Duodenal mucosa (tissue), 2 donors: ENCODE results near the gene DAPK2.
"Not testable (repeated sequence)": the region's sequence is repeated elsewhere in the genome, so short reads cannot be mapped to it uniquely, and the experiment has no call there.

Experiments used
- H3K27ac ChIP-seq: one replicate; pipeline ENCODE4 v1.7.0; 2013; ENCODE audit warnings: low read depth, low read length
- H3K27me3 ChIP-seq, 2 donors: one replicate each; pipeline ENCODE4 v1.7.0; 2013; ENCODE audit warnings: low read length in 2 of 2, control low read depth in 1 of 2; ENCODE audit not compliant: insufficient read depth in 2 of 2, control insufficient read depth in 1 of 2
- H3K36me3 ChIP-seq, 2 donors: one replicate each; pipeline ENCODE4 v1.7.0; 2013; ENCODE audit warnings: low read length in 2 of 2, control low read depth in 1 of 2; ENCODE audit not compliant: insufficient read depth in 2 of 2, control insufficient read depth in 1 of 2
- H3K4me1 ChIP-seq, 2 donors: one replicate each; pipeline ENCODE4 v1.7.0; 2013; ENCODE audit warnings: low read length in 2 of 2, control low read depth in 1 of 2; ENCODE audit not compliant: insufficient read depth in 2 of 2, control insufficient read depth in 1 of 2
- H3K4me3 ChIP-seq, 2 donors: one replicate each; pipeline ENCODE4 v1.7.0; 2013; ENCODE audit warnings: low read length in 2 of 2, low read depth in 1 of 2
- H3K9ac ChIP-seq, 2 donors: one replicate each; pipeline ENCODE4 v1.7.0; 2013; ENCODE audit warnings: low read length in 2 of 2, low read depth in 1 of 2
- H3K9me3 ChIP-seq, 2 donors: one replicate each; pipeline ENCODE4 v1.7.0; 2013; ENCODE audit warnings: low read length in 2 of 2, control low read depth in 1 of 2; ENCODE audit not compliant: control insufficient read depth in 1 of 2

Gene DAPK2

DNA sequence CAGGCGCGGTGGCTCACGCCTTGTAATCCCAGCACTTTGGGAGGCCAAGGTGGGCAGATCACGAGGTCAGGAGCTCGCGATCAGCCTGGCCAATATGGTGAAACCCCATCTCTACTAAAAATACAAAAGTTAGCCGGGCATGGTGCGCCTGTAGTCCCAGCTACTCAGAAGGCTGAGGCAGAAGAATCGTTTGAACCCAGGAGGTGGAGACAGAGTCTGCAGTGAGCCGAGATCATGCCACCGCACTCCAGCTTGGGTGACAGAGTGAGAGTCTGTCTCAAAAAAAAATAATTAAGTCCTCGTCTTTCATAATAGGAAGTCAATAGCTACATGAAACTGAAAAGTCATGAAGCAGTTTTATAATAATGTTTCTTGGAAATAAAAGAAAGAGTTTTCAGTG lies 7.4 kb upstream of the DAPK2 start:
- H3K36me3 ChIP-seq, H3K4me1 ChIP-seq, H3K27ac ChIP-seq, H3K27me3 ChIP-seq, H3K9me3 ChIP-seq, H3K4me3 ChIP-seq, H3K9ac ChIP-seq: not testable (repeated sequence)

DNA sequence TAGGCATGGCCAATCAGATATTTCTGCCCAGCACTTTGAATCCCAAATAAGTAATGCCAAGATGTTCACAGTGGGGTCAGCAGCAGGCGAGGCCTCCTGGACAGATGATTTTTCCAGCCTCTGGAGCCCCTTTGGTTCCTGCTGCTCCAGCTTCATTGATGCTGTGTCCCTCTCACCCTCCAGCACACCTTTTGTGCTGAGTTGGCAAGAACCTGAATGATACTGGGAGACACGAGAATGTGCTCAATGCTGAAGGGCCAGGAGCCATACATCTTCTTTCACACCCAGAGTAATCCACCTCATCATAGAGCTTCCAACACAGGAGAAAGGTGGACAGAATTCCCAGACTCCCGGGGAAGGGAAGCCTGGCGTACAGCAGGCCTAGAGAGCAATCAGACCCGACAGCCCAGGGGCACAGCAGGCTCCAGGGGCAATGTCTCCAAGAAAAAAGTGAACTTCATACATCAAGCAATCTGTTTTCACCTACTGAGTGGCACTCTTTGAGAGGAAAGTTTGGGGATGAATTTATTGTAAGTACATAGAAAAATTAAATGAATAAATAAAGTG lies 6.7 kb upstream of the DAPK2 start:
- H3K4me1 ChIP-seq, result no peaks in the 10 kb centered on the region
- no peaks in the 10 kb centered on the region for H3K27me3 ChIP-seq
- no peak overlapping the region for H3K9ac ChIP-seq
- H3K9me3 ChIP-seq, result no peaks in the 10 kb centered on the region
- H3K27ac ChIP-seq, result no peak overlapping the region
- H3K36me3 ChIP-seq, result no peaks in the 10 kb centered on the region
- no peak overlapping the region for H3K4me3 ChIP-seq

DNA sequence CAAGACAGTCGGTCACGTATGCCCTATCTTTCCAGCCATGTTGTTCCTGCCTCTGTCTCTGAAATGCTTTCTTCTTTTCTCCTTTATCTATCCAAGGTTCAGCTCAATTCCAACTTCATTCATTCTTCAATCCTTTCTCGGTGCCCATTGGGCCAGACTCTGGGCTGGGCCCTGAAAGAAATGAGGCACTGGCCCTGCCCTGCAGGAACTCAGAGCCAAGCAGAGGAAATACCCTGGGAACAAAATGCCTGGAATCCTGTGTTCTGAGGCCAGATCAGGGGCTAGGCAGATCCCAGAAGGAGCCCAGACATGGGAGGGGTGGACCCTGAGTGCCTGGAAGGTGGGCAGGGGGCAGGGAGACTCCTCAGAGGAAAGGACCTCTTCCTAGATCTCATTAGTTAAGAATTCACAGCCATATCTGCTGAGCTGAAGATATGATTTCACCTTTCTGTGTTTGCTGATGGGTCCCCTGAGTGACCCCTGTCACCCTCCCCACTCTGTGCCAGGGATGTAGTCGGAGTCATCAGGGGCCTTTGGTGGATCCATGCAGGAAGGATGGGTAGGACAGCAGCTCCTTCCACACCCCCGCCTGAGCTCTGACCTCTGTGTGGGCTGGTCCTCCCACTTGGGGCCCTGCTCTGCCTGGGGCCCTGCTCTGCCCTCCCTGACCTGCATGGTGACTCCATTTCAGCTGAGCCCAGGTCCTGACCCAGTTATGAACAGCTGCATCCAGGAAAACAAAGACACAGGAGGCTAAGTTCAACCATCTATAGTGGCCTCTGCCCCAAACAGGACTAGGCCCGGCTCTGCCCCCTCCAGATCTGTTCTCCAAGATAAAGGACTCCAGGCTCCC lies 5.3 kb upstream of the DAPK2 start:
- H3K9me3 ChIP-seq, result no peaks in the 10 kb centered on the region
- no peak overlapping the region for H3K4me3 ChIP-seq
- H3K4me1 ChIP-seq, result peaks cover 7% of the 10 kb centered on the region in 2 donors
- no peaks in the 10 kb centered on the region for H3K36me3 ChIP-seq
- no peak overlapping the region for H3K9ac ChIP-seq
- H3K27ac ChIP-seq, result no peak overlapping the region
- H3K27me3 ChIP-seq, result no peaks in the 10 kb centered on the region

DNA sequence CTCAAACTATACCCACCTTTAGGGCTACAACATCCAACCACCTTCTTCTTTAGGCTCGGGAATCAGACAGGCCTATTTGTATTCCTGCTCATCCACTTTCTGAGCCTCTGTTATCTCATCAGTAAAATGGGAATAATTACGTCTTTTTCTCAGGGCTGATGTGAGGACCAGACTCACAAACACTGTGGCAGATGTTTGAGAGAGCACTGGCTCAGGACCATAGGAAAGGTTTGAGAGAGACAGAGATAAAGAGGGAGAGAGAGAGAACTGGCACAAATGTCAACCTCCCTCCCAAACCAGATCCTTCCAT lies 4.8 kb upstream of the DAPK2 start:
- no peaks in the 10 kb centered on the region for H3K27me3 ChIP-seq
- H3K9me3 ChIP-seq, result no peaks in the 10 kb centered on the region
- H3K36me3 ChIP-seq, result no peaks in the 10 kb centered on the region
- no peak overlapping the region for H3K27ac ChIP-seq
- no peak overlapping the region for H3K4me3 ChIP-seq
- peaks cover 8 to 9% of the 10 kb centered on the region in 2 donors for H3K4me1 ChIP-seq
- H3K9ac ChIP-seq, result no peak overlapping the region

DNA sequence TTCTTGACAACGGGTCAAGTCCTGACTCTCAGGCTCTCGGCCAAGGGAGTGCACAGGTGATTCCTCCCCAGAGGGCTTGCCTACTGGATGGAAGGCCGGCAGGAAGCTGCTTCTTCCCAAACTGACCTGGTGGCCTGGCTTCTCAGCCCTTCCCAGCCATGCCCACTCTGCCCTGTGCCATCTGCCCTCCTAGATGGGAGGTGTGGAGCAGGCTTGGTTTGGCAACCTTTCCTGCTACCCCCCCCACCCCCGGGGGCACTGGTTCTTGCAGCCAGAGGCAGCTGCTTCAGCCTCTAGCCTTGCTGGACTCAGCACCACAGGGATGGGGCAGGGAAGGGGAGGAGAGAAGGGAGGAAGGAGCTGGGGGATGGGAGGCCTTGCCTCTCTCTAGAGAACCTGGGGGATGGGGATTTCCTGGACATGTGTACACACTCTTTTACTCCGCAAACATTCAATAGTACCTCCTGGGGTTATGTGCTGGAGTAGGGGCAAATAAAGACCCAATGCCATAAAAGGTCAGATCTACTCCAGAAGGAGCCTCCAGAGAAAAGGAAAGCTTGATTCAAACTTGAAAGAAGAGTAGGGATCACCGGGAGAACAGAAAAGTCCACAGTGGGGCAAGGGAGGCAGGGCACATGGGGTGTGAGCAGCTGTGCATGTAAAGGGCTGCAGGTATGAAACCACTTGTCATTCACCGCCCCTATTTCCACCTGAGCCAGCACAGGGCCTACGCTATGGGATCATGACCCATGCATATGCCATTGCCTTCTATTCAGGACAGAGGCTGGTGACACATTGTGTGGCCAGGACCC lies 4.2 kb upstream of the DAPK2 start:
- no peak overlapping the region for H3K9ac ChIP-seq
- no peaks in the 10 kb centered on the region for H3K27me3 ChIP-seq
- H3K4me1 ChIP-seq, result peaks cover 9 to 11% of the 10 kb centered on the region in 2 donors
- no peaks in the 10 kb centered on the region for H3K36me3 ChIP-seq
- H3K4me3 ChIP-seq, result no peak overlapping the region
- no peak overlapping the region for H3K27ac ChIP-seq
- H3K9me3 ChIP-seq, result no peaks in the 10 kb centered on the region

DNA sequence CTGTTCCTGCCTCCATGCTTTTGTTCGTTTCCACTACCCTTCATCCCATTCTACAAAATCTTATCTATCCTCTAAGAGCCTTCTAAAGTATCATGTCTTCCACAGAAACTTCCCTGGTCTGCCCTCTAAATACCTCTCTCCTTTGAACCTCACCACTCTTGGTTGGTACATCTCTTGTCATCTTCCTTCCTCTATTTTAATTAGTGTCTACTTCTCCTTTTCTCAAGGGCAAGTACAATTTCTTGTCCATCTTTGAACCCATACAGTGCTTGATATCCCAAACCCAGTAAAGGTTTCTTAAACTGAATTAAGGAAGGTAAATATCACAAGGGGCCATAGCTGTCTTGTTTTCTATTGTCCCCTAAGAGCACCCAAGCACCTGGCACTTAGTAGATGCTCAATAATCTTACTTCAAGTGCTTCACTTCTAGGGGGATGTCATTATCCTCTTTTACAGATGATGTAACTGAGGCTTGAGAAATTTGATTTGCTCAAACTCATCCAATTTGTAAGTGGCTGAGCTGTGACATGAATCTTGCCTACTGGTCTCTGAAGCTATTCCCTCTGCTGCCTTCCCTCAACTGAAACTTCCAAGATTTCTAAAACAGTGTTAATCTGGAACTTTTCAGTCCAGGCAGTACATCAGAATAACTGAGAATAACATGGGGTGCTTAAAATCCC lies 2.6 kb upstream of the DAPK2 start:
- no peaks in the 10 kb centered on the region for H3K9me3 ChIP-seq
- H3K9ac ChIP-seq, result no peak overlapping the region
- no peak overlapping the region for H3K4me3 ChIP-seq
- no peaks in the 10 kb centered on the region for H3K36me3 ChIP-seq
- peaks cover 21 to 24% of the 10 kb centered on the region in 2 donors for H3K4me1 ChIP-seq
- no peak overlapping the region for H3K27ac ChIP-seq
- no peaks in the 10 kb centered on the region for H3K27me3 ChIP-seq

DNA sequence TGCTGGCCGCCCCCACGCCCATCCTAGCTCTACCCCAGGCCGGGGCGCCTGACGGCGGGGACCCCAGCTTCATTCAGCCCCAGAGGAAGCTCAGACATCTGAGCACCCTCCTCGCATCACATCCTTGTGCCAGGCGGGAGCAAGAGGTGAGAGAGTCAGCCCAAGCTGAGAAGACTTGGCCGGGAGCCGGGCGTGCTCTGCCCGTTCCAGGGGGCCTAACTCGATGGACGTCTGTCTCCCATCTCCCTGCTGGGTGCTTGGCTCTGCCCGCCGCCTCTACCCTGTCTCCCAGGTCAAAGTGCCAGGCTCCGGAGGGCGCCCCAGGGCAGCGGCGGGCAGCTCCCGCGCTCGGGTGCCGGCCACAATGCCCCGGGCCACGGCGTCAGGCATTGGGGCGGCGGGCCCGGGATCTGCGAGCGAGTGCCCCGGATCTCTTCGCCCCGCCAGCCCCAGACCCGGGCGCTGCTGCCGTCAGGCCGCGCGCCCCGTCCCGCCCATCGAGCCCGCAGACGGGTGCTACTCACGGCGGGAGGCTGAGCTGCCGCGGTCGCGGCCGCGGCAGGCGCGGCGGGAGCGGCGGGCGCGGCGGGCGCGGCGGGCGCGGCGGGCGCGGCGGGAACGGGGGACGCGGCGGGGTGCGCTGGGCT lies 388 bp downstream of the DAPK2 start:
- no peaks in the 10 kb centered on the region for H3K9me3 ChIP-seq
- peaks cover 21 to 24% of the 10 kb centered on the region in 2 donors for H3K4me1 ChIP-seq
- no peaks in the 10 kb centered on the region for H3K36me3 ChIP-seq
- H3K9ac ChIP-seq, result peak overlapping the region; percentile 65 to 68
- peak overlapping the region; percentile 23 for H3K27ac ChIP-seq
- H3K27me3 ChIP-seq, result no peaks in the 10 kb centered on the region
- peak overlapping the region; percentile 80 to 82 for H3K4me3 ChIP-seq

DNA sequence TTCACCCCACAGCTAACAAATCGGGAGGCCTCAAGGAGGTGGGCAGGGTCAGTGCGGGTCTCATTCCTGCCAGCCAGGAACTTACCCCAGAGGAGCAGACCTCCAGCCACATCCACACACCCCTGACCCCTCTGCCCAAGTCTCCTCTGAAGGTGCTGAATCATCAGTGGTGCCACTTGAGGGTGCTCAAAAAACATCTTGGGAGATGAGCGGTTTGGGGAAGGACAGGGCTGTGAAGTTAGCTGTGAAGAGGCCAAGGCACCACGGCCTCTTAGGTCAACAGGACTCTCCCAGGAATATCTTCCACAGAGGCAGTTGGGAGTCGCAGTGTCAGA lies 1.2 kb downstream of the DAPK2 start:
- Histone ChIP-seq H3K9ac (peak overlapping the region; percentile 65 to 68), H3K27ac (no peak overlapping the region), H3K4me3 (peak overlapping the region; percentile 80 to 82), H3K27me3 (no peaks in the 10 kb centered on the region), H3K4me1 (peaks cover 21 to 24% of the 10 kb centered on the region in 2 donors), H3K36me3 (peaks cover 0 to 2% of the 10 kb centered on the region in 2 donors), H3K9me3 (no peaks in the 10 kb centered on the region)

DNA sequence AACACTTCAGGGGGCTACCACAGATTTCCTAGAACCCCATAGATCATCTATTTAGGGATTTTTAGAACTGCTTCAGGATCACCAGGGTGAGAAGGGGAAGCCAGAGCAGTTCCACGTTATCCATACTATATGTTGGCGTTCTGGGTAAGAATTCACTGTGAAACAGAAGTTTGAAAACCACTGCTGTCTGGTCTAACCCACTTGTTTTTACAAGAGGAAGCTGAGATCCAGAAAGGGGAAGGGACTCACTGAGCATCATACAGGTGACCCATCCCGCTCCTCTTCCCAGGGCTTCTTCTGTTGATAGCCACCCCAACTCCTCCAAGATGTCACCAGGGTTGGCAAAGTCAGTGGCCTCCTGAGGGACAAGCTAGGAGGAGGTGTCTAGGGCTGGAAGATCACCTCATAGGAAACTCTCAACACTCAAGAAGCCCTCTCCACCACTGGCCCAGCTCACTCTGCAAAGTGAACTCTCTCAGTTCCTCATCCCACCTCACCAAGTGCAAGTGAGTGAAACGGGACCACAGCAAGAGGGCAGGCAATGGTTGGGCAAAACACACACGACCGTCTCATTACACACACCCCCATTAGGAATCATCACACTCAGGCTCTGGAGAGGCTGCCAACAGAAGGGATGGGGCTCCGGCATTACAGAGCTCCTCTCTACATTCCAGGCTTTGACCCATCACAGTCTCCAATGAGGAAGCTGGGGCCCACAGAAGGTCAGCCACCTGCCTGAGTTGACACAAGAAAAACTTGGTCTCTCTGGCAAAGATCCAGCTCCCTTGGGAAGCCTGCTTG lies 1.8 kb downstream of the DAPK2 start:
- H3K9me3 ChIP-seq, result no peaks in the 10 kb centered on the region
- peak overlapping the region; percentile 80 to 82 for H3K4me3 ChIP-seq
- H3K9ac ChIP-seq, result peak overlapping the region; percentile 65 to 68
- no peak overlapping the region for H3K27ac ChIP-seq
- peaks cover 0 to 7% of the 10 kb centered on the region in 2 donors for H3K36me3 ChIP-seq
- H3K4me1 ChIP-seq, result peaks cover 21 to 24% of the 10 kb centered on the region in 2 donors
- no peaks in the 10 kb centered on the region for H3K27me3 ChIP-seq
